ENCODE measurements around the gene AGBL3.
A peak's percentile ranks its signal among the peaks of the same experiment; 100 is the strongest.

AGBL3 gene

GRCh38 chr7:134986363-134987251, at the start of gene AGBL3:
Gene AGBL3, plus strand, starts transcription at chr7:134986508. Its CDS starts 1,426 bp downstream, at chr7:134987934.
- peak; percentile 87 for FAIRE-seq
- DNase-seq (ENCODE audit: low spot score): peak; percentile 98

- DNase-seq (ENCODE audit: low spot score) (no peak), FAIRE-seq (no peak)
Observed at GRCh38 chr7:134936893-134937510, 49.3 kb upstream of the AGBL3 start.

DNA sequence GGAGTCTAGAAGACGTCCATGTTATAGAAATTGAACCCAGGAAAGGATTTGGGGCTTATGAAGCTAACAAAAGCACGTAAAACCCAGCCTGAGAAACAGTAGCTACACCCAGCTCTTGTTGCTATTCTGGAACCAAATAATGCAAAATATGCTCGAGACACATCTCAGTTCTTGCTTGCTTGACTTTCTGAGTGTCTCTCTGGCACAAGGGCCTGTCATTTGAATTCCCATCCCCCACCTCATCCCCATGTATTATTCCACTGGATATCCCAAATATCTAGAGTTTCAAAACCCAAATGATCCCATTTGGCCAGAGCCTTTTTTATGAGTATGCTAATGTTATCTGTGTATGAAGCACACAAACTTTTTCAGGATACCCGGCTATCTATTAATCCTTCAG, 48.2 kb upstream of the AGBL3 start:
- DNase-seq (ENCODE audit: low spot score) (no peak), FAIRE-seq (no peak)

DNA sequence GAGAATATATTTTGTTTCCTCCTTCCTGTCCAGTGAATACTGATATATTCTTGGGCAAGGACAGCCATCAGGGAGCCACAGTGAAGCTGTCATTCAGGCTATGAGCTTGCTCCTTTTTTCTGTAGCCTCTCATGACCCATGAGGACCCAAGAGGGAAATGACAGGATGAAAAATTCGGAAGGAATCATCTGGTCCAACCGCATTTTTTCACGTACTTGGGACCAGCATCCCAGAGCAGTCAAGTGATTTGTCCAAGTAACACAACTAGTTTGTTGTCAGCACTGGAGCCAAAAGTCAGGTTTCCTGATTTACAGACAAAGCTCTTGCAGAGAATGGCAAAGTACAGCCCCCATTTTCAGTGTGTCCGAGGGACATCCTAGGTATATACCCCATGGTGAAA, 47.2 kb upstream of the AGBL3 start:
- DNase-seq (ENCODE audit: low spot score) (no peak), FAIRE-seq (no peak)

- DNase-seq (ENCODE audit: low spot score): no peak
- FAIRE-seq: no peak
Observed at GRCh38 chr7:134940729-134941128, 45.6 kb upstream of the AGBL3 start.

GRCh38 chr7:134941185-134941900, 45.0 kb upstream of the AGBL3 start:
- DNase-seq (ENCODE audit: low spot score) (peak; percentile 87), FAIRE-seq (peak; percentile 79)

DNA sequence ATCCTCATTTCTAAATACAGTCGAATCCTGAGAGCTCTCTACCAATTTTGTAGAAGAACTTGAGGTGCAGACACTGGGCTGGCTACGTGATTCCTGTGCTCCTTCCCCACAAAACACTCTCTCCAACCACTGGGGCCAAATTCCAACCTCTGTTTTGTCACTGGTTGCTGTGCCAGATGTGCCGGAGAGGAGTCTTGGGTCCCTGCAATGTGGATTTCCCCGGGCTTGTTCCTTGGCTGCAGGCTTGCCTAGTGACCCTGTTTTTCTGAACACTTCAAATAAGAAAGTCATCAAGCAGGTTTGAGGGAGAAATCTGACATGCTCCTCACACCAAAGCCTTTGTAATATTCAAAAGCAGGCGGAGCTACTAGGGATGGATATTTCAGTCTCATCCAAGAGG, 44.4 kb upstream of the AGBL3 start:
- FAIRE-seq (no peak), DNase-seq (ENCODE audit: low spot score) (no peak)

GRCh38 chr7:134942690-134943466, 43.4 kb upstream of the AGBL3 start:
- no peak for DNase-seq (ENCODE audit: low spot score)
- FAIRE-seq: peak; percentile 81

DNA sequence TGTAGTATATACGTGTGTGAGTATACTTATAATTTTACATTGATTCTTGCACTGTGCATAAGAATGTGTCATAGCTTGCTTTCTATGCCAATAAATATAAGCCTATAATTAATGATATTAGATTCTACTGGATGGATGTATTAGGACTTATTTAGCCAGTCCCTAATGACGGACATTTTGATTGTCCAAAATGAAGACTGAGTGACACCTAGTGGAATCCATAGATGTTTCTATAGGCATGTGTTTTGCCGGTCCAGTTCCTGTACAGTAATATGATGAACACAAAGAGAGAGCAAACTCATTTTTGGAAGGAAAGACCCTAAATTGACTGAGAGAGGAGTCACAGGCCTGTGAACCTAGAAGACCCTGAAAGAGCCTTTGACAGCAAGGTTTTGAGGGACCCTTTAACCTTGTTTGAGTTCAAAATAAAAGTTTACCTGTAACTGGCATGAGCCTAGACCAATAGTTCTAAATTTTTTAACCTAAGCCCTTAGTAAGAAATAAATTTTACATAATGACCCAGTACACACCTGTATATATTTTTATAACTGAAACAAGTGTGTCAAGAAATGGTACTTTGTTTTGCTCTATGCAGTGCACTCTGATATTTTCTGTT, 42.4 kb upstream of the AGBL3 start:
- peak; percentile 30 for FAIRE-seq
- DNase-seq (ENCODE audit: low spot score): no peak

- no peak for FAIRE-seq
Observed at GRCh38 chr7:134945691-134946090, 40.6 kb upstream of the AGBL3 start.

GRCh38 chr7:134946260-134946659, 40.0 kb upstream of the AGBL3 start:
- no peak for FAIRE-seq
- DNase-seq (ENCODE audit: low spot score): no peak

More at GRCh38 chr7:134945691-134946090, 40.6 kb upstream of the AGBL3 start:
- no peak for DNase-seq (ENCODE audit: low spot score)

DNA sequence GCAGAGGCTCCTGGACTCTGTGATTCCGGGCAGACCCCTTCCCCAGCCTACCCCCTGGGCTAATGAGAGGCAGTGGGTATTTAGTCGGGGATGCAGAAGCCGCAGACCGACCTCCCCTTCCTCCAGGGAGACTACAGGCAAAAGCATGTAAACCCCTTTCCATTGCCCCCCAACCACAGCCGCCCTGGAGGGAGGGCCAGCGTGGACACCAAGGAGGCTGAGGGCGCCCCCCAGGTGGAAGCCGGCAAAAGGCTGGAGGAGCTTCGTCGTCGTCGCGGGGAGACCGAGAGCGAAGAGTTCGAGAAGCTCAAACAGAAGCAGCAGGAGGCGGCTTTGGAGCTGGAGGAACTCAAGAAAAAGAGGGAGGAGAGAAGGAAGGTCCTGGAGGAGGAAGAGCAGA, 39.0 kb upstream of the AGBL3 start:
- FAIRE-seq (no peak), DNase-seq (ENCODE audit: low spot score) (no peak)

DNA sequence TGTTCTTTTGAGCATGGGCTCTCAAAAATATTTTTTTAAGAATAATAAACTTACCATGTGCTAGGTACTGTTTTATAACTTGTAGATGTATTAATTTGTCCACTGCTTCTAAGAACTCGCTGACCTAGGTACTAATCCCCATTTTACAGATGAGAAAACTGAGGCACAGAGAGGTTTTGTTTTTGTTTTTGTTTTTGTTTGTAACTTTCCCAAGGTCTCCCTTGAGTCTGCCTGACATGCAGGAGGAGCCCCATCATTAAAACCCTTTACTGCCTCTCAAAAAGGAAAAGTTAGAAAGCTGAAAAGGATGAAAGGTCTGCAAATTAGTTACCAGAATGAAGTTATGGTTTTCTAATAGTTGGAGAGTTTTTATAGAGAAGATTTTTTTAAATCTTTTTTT, 38.5 kb upstream of the AGBL3 start:
- FAIRE-seq (no peak), DNase-seq (ENCODE audit: low spot score) (no peak)

DNA sequence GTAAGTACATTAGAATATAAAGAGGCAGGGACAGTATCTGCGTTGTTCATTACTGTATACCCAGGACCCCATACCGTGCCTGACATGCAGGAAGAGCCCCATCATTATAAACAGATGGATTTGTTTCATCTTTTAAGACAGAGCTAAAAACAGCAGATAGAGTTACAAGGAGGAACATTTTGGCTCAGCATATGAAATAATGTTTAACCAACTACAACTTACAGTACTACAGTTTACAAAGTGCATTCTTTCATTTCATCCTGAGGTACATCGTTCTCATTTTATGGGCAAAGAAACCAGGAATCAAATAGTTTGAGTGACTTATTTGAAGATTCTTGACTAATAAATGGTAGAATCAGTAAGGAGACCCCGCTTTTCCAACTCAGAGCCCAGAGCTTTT, 38.1 kb upstream of the AGBL3 start:
- DNase-seq (ENCODE audit: low spot score) (no peak), FAIRE-seq (no peak)

GRCh38 chr7:134948736-134949135, 37.6 kb upstream of the AGBL3 start:
- FAIRE-seq (no peak), DNase-seq (ENCODE audit: low spot score) (no peak)

GRCh38 chr7:134949171-134949570, 37.1 kb upstream of the AGBL3 start:
- DNase-seq (ENCODE audit: low spot score) (no peak), FAIRE-seq (no peak)

GRCh38 chr7:134954197-134955082, 31.9 kb upstream of the AGBL3 start:
- DNase-seq (ENCODE audit: low spot score) (peak; percentile 52), FAIRE-seq (peak; percentile 77)

GRCh38 chr7:134957005-134957404, 29.3 kb upstream of the AGBL3 start:
- DNase-seq (ENCODE audit: low spot score) (no peak), FAIRE-seq (no peak)

DNA sequence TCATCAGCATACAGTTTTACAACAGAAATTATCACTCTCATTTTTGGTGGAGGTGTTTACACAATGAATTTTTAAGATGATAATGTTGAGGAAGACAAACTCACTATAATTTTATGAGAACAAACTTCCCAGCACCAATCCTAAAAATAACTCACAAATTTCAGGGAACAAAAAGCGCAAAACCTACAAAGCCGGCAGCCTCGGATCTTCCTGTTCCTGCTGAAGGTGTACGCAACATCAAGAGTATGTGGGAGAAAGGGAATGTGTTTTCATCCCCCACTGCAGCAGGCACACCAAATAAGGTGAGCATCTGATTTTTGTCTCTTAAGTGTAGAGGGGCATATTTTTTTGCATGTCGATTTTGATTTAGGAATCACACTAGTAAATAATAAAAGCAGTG, 26.5 kb upstream of the AGBL3 start:
- FAIRE-seq: no peak
- no peak for DNase-seq (ENCODE audit: low spot score)

DNA sequence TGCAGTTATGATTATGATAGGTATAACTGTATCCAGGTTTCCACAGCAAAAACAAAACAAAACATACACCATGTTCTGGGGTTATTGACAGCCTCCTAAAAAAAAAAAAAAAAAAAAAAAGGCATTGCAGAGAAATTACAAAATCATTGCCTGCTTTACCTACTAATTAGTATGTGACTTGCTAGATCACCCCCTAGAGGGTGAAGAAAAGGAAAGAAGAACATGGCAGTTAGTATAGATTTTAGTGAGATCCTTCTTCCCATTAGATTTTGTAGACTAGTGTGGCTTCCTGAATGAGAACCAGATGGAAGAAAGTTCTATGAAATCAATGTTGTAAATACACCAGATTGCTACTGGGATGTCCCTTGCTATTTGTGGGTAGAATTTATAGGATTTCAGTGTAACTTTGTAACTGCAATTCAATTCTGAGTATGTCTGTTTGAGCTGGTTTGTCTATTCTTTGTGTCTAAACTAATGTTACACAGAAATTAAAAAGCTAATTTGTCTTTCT, 24.0 kb upstream of the AGBL3 start:
- DNase-seq (ENCODE audit: low spot score) (no peak), FAIRE-seq (no peak)

All from RCC 7860 (cell line).